Natural killer cell (primary cell): ENCODE results near the gene GRM4. TPM values are rescaled to one million over a fixed set of nuclear protein-coding genes. Genes with fewer than 3 reads are reported as not detected.

Experiments
- ATAC-seq, 3 donors: fragments of 150-1000 bp in 2 of 3; fragments of 200-7000 bp in 1 of 3; cut with Tn5 transposase; 1 replicate in 1 of 3; 2 replicates in 2 of 3; pipeline ENCODE4 v1.10.0; 2021; ENCODE audit warnings: mild to moderate bottlenecking in 2 of 3, moderate library complexity in 2 of 3
- DNase-seq, 2 donors: peaks; one replicate each; pipeline versions ENCODE4 v3.0.0 to v3.0.0-alpha.2; 2013 to 2021; ENCODE audit warnings: mixed read lengths in 1 of 2
- H3K27ac ChIP-seq: one replicate; pipeline ENCODE4 v1.5.1; 2013; ENCODE audit warnings: mild to moderate bottlenecking, low read length
- H3K27me3 ChIP-seq: one replicate; pipeline ENCODE4 v1.6.1; 2013; ENCODE audit warnings: low read length; ENCODE audit not compliant: control insufficient read depth, insufficient read depth
- H3K36me3 ChIP-seq: one replicate; pipeline ENCODE4 v1.6.1; 2013; ENCODE audit warnings: low read length; ENCODE audit not compliant: control insufficient read depth, insufficient read depth
- H3K4me1 ChIP-seq: one replicate; pipeline ENCODE4 v1.6.1; 2013; ENCODE audit warnings: low read length; ENCODE audit not compliant: control insufficient read depth, insufficient read depth
- H3K4me3 ChIP-seq: one replicate; pipeline ENCODE4 v1.5.1; 2013; ENCODE audit warnings: low read length
- H3K9me3 ChIP-seq: one replicate; pipeline ENCODE4 v1.6.1; 2013; ENCODE audit warnings: low read length; ENCODE audit not compliant: control insufficient read depth, insufficient read depth
- H3K27ac Mint-ChIP-seq, 2 donors: one replicate each; pipeline ENCODE4 v1.8.0; 2022; ENCODE audit warnings: mild to moderate bottlenecking in 2 of 2, mixed read lengths in 2 of 2, moderate library complexity in 1 of 2
- H3K27me3 Mint-ChIP-seq, 2 donors: one replicate each; pipeline ENCODE4 v1.8.0; 2022; ENCODE audit warnings: low read depth in 2 of 2, mixed read lengths in 2 of 2
- H3K36me3 Mint-ChIP-seq: one replicate; pipeline ENCODE4 v1.8.0; 2022; ENCODE audit warnings: mixed read lengths
- H3K4me1 Mint-ChIP-seq, 2 donors: one replicate each; pipeline ENCODE4 v1.8.0; 2022; ENCODE audit warnings: mixed read lengths in 2 of 2
- H3K4me3 Mint-ChIP-seq: one replicate; pipeline ENCODE4 v1.8.0; 2022; ENCODE audit warnings: mild to moderate bottlenecking, moderate library complexity, mixed read lengths
- H3K9me3 Mint-ChIP-seq, 2 donors: one replicate each; pipeline ENCODE4 v1.8.0; 2022; ENCODE audit warnings: mixed read lengths in 2 of 2
- WGBS: methylation state at CpG from one replicate; pipeline ENCODE4 v1.1.7; 2013; ENCODE audit warnings: missing lambda C conversion rate; ENCODE audit not compliant: insufficient coverage; 5-methylcytosine and 5-hydroxymethylcytosine counted together
- intact Hi-C: fragments of 100-400 bp; cut with micrococcal nuclease; formaldehyde crosslinking; loops from one replicate; pipeline ENCODE4 v1.14.2; 2022
- total RNA-seq, 4 donors: library from RNA; stranded (reverse); fragments of 120-200 nt in 1 of 4; gene quantifications; one replicate each; pipeline versions ENCODE4 v1.2.3 to v1.2.4, GENCODE V29; 2013 to 2022
- TF ChIP-seq, protein P1 (sequence below): fragments of 200-600 bp; IDR thresholded peaks from one replicate; pipeline ENCODE4 v1.8.0; 2022; ENCODE audit warnings: antibody characterized with exemption

The GRM4 gene
- total RNA-seq, 3 donors from 2014 or later (not counting 1 experiment from before 2014, with no cell fraction given), result not detected

DNA sequence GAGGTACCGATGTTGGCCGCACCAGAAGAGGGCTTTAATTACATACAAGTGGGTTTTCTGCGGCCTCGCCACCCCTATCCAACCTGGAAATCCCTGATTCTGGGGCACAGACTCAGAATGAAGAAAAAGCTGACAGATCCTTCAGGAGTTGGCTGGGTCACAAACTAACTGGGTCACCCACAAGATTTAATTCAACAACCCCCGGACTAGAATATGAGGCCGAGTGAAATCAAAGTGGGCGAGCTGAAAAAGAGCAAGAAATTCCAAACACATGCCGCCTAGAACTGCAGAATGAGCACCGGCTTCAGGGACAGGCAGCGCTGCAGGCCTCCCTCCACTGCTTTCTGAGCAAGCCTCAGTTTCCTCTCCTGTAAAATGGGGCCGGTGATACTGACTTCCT, 30.0 kb downstream of the GRM4 start:
- intact Hi-C loops, result no loop called here
- TF ChIP-seq, protein P1, sequence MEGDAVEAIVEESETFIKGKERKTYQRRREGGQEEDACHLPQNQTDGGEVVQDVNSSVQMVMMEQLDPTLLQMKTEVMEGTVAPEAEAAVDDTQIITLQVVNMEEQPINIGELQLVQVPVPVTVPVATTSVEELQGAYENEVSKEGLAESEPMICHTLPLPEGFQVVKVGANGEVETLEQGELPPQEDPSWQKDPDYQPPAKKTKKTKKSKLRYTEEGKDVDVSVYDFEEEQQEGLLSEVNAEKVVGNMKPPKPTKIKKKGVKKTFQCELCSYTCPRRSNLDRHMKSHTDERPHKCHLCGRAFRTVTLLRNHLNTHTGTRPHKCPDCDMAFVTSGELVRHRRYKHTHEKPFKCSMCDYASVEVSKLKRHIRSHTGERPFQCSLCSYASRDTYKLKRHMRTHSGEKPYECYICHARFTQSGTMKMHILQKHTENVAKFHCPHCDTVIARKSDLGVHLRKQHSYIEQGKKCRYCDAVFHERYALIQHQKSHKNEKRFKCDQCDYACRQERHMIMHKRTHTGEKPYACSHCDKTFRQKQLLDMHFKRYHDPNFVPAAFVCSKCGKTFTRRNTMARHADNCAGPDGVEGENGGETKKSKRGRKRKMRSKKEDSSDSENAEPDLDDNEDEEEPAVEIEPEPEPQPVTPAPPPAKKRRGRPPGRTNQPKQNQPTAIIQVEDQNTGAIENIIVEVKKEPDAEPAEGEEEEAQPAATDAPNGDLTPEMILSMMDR, result no peak
- ATAC-seq (no peak), DNase-seq (no peak)
- Mint-ChIP-seq H3K36me3 (no peaks in the 10 kb centered on the region), H3K27me3 (peaks cover 10 to 22% of the 10 kb centered on the region in 2 donors), H3K4me3 (no peak overlapping the region), H3K9me3 (no peaks in the 10 kb centered on the region), H3K4me1 (no peaks in the 10 kb centered on the region), H3K27ac (no peak overlapping the region)
- no peaks in the 10 kb centered on the region for H3K4me1 ChIP-seq
- no peaks in the 10 kb centered on the region for H3K36me3 ChIP-seq
- H3K9me3 ChIP-seq, result no peaks in the 10 kb centered on the region
- H3K4me3 ChIP-seq, result no peak overlapping the region
- no peaks in the 10 kb centered on the region for H3K27me3 ChIP-seq
- 86% methylated on average over 11 of the region's 11 CpGs for WGBS
- H3K27ac ChIP-seq, result no peak overlapping the region

DNA sequence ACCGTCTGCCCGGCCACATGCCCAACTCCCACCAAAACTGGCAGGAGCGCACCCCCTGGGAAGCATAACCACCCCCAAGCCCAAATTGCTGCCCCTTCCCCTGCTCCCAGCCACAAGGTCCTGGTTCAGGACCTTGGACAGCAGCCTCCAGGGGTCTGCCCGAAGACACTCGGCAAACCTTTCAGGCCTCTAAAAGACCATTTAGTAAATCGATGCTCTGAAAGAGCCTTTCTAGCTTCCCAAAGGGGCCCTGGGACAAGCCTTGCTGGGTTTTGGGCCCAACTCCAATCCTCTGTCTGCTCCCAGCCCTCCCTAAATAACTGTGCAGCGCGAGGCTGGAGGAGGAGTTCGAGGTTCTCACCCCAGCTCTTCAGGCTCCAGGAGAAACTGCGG, 30.5 kb downstream of the GRM4 start:
- H3K27ac ChIP-seq, result no peak overlapping the region
- Mint-ChIP-seq H3K9me3 (no peaks in the 10 kb centered on the region), H3K27ac (no peak overlapping the region)

DNA sequence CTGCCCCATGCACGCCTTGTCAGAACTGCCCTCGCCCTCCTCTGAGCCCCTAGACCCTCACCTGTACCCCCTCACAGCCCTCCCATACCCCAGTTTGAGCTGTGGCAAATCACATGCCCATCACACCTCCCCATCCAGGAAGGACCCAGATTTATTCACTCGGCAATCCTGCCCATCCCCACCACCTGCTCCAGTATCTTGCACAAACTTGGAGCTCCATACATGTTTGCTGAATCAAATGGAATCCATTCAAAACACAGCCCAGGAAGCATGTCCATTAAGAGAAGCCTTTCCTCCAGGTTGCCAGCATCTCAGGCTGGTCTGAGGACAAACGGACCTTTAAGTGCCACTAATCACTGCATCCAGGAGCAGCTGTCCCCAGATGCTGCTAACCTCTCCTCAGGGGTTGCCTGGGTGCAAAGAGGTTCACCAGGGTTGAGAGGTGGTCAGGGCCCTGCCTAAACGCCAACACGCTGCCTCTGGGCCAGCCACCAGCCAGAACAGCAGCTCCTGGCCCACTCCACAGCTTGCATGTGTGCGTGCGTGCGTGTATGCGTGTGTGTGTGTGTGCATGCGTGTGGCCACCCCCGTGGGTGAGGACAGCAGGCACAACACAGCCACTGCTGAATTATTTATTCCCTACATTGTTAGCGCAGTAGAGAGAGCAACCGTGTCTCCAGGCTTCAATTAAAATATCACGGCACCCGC, 31.0 kb downstream of the GRM4 start:
- TF ChIP-seq, protein P1, result no peak
- no peaks in the 10 kb centered on the region for H3K4me1 Mint-ChIP-seq
- Histone ChIP-seq H3K36me3 (no peaks in the 10 kb centered on the region), H3K4me1 (no peaks in the 10 kb centered on the region), H3K9me3 (no peaks in the 10 kb centered on the region), H3K27ac (no peak overlapping the region), H3K27me3 (no peaks in the 10 kb centered on the region), H3K4me3 (no peak overlapping the region)
- WGBS, result 69% methylated on average over 16 of the region's 16 CpGs
- no peaks in the 10 kb centered on the region for H3K36me3 Mint-ChIP-seq
- H3K9me3 Mint-ChIP-seq, result no peaks in the 10 kb centered on the region
- DNase-seq (no peak), ATAC-seq (no peak)
- peaks cover 10 to 22% of the 10 kb centered on the region in 2 donors for H3K27me3 Mint-ChIP-seq
- no peak overlapping the region for H3K27ac Mint-ChIP-seq
- H3K4me3 Mint-ChIP-seq, result no peak overlapping the region
- intact Hi-C loops, result no loop called here

More for the DNA sequence above, 30.5 kb downstream of the GRM4 start:
- Mint-ChIP-seq H3K36me3 (no peaks in the 10 kb centered on the region), H3K4me3 (no peak overlapping the region), H3K4me1 (no peaks in the 10 kb centered on the region), H3K27me3 (peaks cover 10 to 22% of the 10 kb centered on the region in 2 donors)
- Histone ChIP-seq H3K4me1 (no peaks in the 10 kb centered on the region), H3K9me3 (no peaks in the 10 kb centered on the region), H3K36me3 (no peaks in the 10 kb centered on the region), H3K27me3 (no peaks in the 10 kb centered on the region), H3K4me3 (no peak overlapping the region)
- DNase-seq (peak in 1 of 2 donors; percentile 59), ATAC-seq (no peak)
- TF ChIP-seq, protein P1, result no peak
- WGBS, result 47% methylated on average over 10 of the region's 10 CpGs
- intact Hi-C loops, result no loop called here

DNA sequence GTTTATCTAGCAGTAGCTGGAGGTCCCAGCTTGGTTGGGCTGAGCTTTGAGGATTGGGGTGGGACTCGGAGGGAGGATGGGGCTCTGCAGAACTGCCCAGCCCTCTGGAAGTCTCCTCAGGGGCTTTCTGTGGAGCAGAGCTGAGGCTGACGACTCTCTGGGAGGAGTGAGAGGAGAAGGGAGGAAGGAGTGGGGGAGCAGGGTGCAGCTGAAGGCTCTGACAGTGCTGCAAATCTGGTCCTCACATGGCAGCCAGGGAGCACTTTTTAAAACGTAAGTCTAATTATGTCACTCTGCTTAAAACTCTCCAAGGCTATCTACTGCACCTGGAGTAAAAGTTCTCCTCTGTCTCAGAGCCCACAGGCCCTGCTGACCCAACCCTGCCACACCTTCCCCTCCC, 32.4 kb downstream of the GRM4 start:
- WGBS, result 52% methylated on average over 3 of the region's 3 CpGs
- Histone ChIP-seq H3K9me3 (no peaks in the 10 kb centered on the region), H3K27me3 (no peaks in the 10 kb centered on the region), H3K4me3 (no peak overlapping the region), H3K27ac (no peak overlapping the region), H3K4me1 (no peaks in the 10 kb centered on the region), H3K36me3 (no peaks in the 10 kb centered on the region)
- Mint-ChIP-seq H3K4me3 (no peak overlapping the region), H3K27me3 (peaks cover 10 to 24% of the 10 kb centered on the region in 2 donors), H3K36me3 (no peaks in the 10 kb centered on the region), H3K4me1 (no peaks in the 10 kb centered on the region), H3K27ac (no peak overlapping the region), H3K9me3 (no peaks in the 10 kb centered on the region)
- TF ChIP-seq, protein P1, result no peak
- ATAC-seq (no peak), DNase-seq (no peak)
- intact Hi-C loops, result no loop called here
